Keratinocyte (primary cell): ENCODE data around the gene ARHGAP31. TPM values are rescaled to one million over a fixed set of nuclear protein-coding genes. Genes with fewer than 3 reads are reported as not detected.

ENCODE experiments used
- DNase-seq: peaks from one replicate; pipeline ENCODE4 v3.0.0-alpha.2; 2011; ENCODE audit warnings: low read depth, missing footprints, low spot score
- FAIRE-seq: peaks from 2 replicates; lab custom pipeline; 2011; peaks lifted over from hg19 to GRCh38; lab: Jason Lieb, UNC
- H2AFZ ChIP-seq: 2 replicates; pipeline ENCODE4 v1.6.0; 2012; ENCODE audit warnings: low read length, control low read depth, inconsistent platforms; ENCODE audit not compliant: control insufficient read depth
- H3K27ac ChIP-seq: 2 replicates; pipeline ENCODE4 v1.5.1; 2011; ENCODE audit warnings: low read length; ENCODE audit not compliant: control insufficient read depth, insufficient read depth
- H3K27me3 ChIP-seq: 3 replicates; pipeline ENCODE4 v1.6.0; 2011; ENCODE audit warnings: low read length; ENCODE audit not compliant: control insufficient read depth, insufficient read depth; ENCODE audit errors: extremely low read depth
- H3K36me3 ChIP-seq, 2 experiments: 2 replicates in 1 of 2; 3 replicates in 1 of 2; pipeline ENCODE4 v1.5.1; 2011; ENCODE audit warnings: low read length in 2 of 2, mild to moderate bottlenecking in 1 of 2; ENCODE audit not compliant: control insufficient read depth in 2 of 2, insufficient read depth in 2 of 2; ENCODE audit errors: extremely low read depth in 1 of 2
- H3K4me1 ChIP-seq: 3 replicates; pipeline ENCODE4 v1.5.1; 2011; ENCODE audit warnings: low read length; ENCODE audit not compliant: control insufficient read depth, insufficient read depth; ENCODE audit errors: extremely low read depth
- H3K4me2 ChIP-seq: 3 replicates; pipeline ENCODE4 v1.6.0; 2011; ENCODE audit warnings: low read depth, low read length; ENCODE audit not compliant: control insufficient read depth, insufficient read depth; ENCODE audit errors: extremely low read depth
- H3K4me3 ChIP-seq, 3 experiments: fragments of 200-600 bp in 1 of 3; sonication (generic) in 1 of 3; 2 replicates in 2 of 3; 3 replicates in 1 of 3; pipeline ENCODE4 v1.5.1; 2011 to 2016; ENCODE audit warnings: low read length in 3 of 3, mild to moderate bottlenecking in 3 of 3, control low read depth in 2 of 3, inconsistent platforms in 1 of 3, low read depth in 1 of 3, mixed read lengths in 1 of 3, mixed run types in 1 of 3, moderate library complexity in 1 of 3; ENCODE audit not compliant: control insufficient read depth in 2 of 3, insufficient read depth in 2 of 3; ENCODE audit errors: extremely low read depth in 1 of 3
- H3K79me2 ChIP-seq: 2 replicates; pipeline ENCODE4 v1.6.0; 2012; ENCODE audit warnings: low read length; ENCODE audit not compliant: control insufficient read depth, insufficient read depth
- H3K9ac ChIP-seq: 3 replicates; pipeline ENCODE4 v1.6.0; 2011; ENCODE audit warnings: low read length; ENCODE audit not compliant: control insufficient read depth, insufficient read depth; ENCODE audit errors: extremely low read depth
- H3K9me1 ChIP-seq: 3 replicates; pipeline ENCODE4 v1.6.0; 2011; ENCODE audit warnings: low read length; ENCODE audit not compliant: control insufficient read depth, insufficient read depth; ENCODE audit errors: extremely low read depth
- H3K9me3 ChIP-seq: 2 replicates; pipeline ENCODE4 v1.5.1; 2012; ENCODE audit warnings: low read depth, low read length; ENCODE audit not compliant: control insufficient read depth
- H4K20me1 ChIP-seq: 3 replicates; pipeline ENCODE4 v1.6.0; 2011; ENCODE audit warnings: low read length; ENCODE audit not compliant: control insufficient read depth, insufficient read depth; ENCODE audit errors: extremely low read depth
- CTCF ChIP-seq, 3 experiments: IDR thresholded peaks in 1 of 3; conservative IDR thresholded peaks in 1 of 3; optimal IDR thresholded peaks in 1 of 3; 2 replicates in 2 of 3; 3 replicates in 1 of 3; pipeline versions ENCODE3 to v1.5.1; 2011; ENCODE audit warnings: low read length in 3 of 3, mild to moderate bottlenecking in 3 of 3, moderate library complexity in 2 of 3, control low read depth in 1 of 3, inconsistent platforms in 1 of 3; ENCODE audit not compliant: insufficient read depth in 2 of 3; ENCODE audit errors: extremely low read depth in 1 of 3
- EZH2 ChIP-seq: IDR thresholded peaks from one replicate; pipeline ENCODE4 v1.6.1; 2012; ENCODE audit warnings: inconsistent platforms, mild to moderate bottlenecking, low read length, moderate library complexity
- dilution Hi-C: fragments of 300-500 bp; cut with MboI; formaldehyde crosslinking; loops from one replicate; pipeline ENCODE4 v1.7.0; 2020; ENCODE audit warnings: low sequenced_read_pairs; ENCODE audit not compliant: extremely low pct_ligation_motif_present
- polyA plus RNA-seq, 5 experiments: library from polyadenylated mRNA; depleted of rRNA in 3 of 5; stranded (reverse) in 3 of 5; stranded (forward) in 1 of 5; unstranded in 1 of 5; fragments of >200 nt; gene quantifications; 1 replicate in 1 of 5; 2 replicates in 3 of 5; 3 replicates in 1 of 5; pipeline versions ENCODE4 v1.2.1 to v1.2.3, GENCODE V29; 2011 to 2012; ENCODE audit warnings: missing spikeins in 2 of 5, low read depth in 1 of 5, low replicate concordance in 1 of 5

ARHGAP31 gene
- polyA plus RNA-seq, 1 donor (not counting 4 experiments of a cell fraction or from before 2014, with no cell fraction given) = 3.0 TPM

GRCh38 chr3:119257654-119258410 is 36.4 kb upstream of the ARHGAP31 start:
- Histone ChIP-seq H4K20me1 (no peaks in the 10 kb centered on the region), H3K4me2 (peak overlapping the region; percentile 64), H3K9me1 (no peaks in the 10 kb centered on the region), H3K4me1 (peaks cover 12% of the 10 kb centered on the region), H3K9ac (no peak overlapping the region), H3K9me3 (no peaks in the 10 kb centered on the region), H3K27ac (no peak overlapping the region), H2AFZ (peak overlapping the region; percentile 85), H3K27me3 (no peaks in the 10 kb centered on the region), H3K36me3 (no peaks in the 10 kb centered on the region), H3K4me3 (no peak overlapping the region), H3K79me2 (no peaks in the 10 kb centered on the region)
- dilution Hi-C loops = no loop called here
- DNase-seq (no peak), FAIRE-seq (peak; percentile 9)
- TF ChIP-seq CTCF (optimal IDR thresholded peaks at IDR 0.05 in 1 of 3, IDR thresholded peaks at IDR 0.05 in 1 of 3, conservative IDR thresholded peaks at IDR 0.05 in 1 of 3; ENCODE audit: extremely low read depth in 1 of 3, insufficient read depth in 2 of 3, low read length in 3 of 3) (no peak), EZH2 (no peak)

GRCh38 chr3:119258915-119259314 is 35.3 kb upstream of the ARHGAP31 start:
- no peak overlapping the region for H3K4me2 ChIP-seq
- H3K27ac ChIP-seq = no peak overlapping the region
- H3K36me3 ChIP-seq = no peaks in the 10 kb centered on the region
- DNase-seq = no peak
- H3K9ac ChIP-seq = no peak overlapping the region
- no peak for TF ChIP-seq CTCF (optimal IDR thresholded peaks at IDR 0.05 in 1 of 3, IDR thresholded peaks at IDR 0.05 in 1 of 3, conservative IDR thresholded peaks at IDR 0.05 in 1 of 3; ENCODE audit: extremely low read depth in 1 of 3, insufficient read depth in 2 of 3, low read length in 3 of 3)
- no peak for TF ChIP-seq EZH2
- no peaks in the 10 kb centered on the region for H4K20me1 ChIP-seq
- H2AFZ ChIP-seq = no peak overlapping the region
- H3K27me3 ChIP-seq = no peaks in the 10 kb centered on the region
- no peaks in the 10 kb centered on the region for H3K79me2 ChIP-seq
- H3K9me1 ChIP-seq = no peaks in the 10 kb centered on the region
- peaks cover 12% of the 10 kb centered on the region for H3K4me1 ChIP-seq
- no peak for FAIRE-seq
- H3K4me3 ChIP-seq = no peak overlapping the region
- no peaks in the 10 kb centered on the region for H3K9me3 ChIP-seq
- dilution Hi-C loops = no loop called here
